Mesendoderm (in vitro differentiated cells): ENCODE data around the gene KCNK10.

Source experiments
- DNase-seq: peaks from one replicate; pipeline ENCODE4 v3.0.0; 2013
- H2AK5ac ChIP-seq: 2 replicates; pipeline ENCODE4 v1.6.1; 2013; ENCODE audit warnings: low read length, inconsistent platforms
- H2BK120ac ChIP-seq: 2 replicates; pipeline ENCODE4 v1.6.1; 2013; ENCODE audit warnings: low read depth, mild to moderate bottlenecking, low read length, moderate library complexity, mixed read lengths
- H2BK15ac ChIP-seq: replicated peaks from 2 replicates; pipeline ENCODE4 v1.6.1; 2013; ENCODE audit warnings: low read depth, mild to moderate bottlenecking, moderate library complexity
- H2BK5ac ChIP-seq: 2 replicates; pipeline ENCODE4 v1.6.1; 2013; ENCODE audit warnings: low read length, inconsistent platforms
- H3K18ac ChIP-seq: 2 replicates; pipeline ENCODE4 v1.6.1; 2013; ENCODE audit warnings: mild to moderate bottlenecking, low read length, mixed read lengths
- H3K23ac ChIP-seq: one replicate; pipeline ENCODE4 v1.6.1; 2013; ENCODE audit warnings: low read length
- H3K27ac ChIP-seq: 2 replicates; pipeline ENCODE4 v1.5.1; 2013; ENCODE audit warnings: low read depth, mild to moderate bottlenecking, inconsistent platforms, low read length, moderate library complexity
- H3K27me3 ChIP-seq: 2 replicates; pipeline ENCODE4 v1.6.1; 2013; ENCODE audit warnings: low read length, control low read depth, mild to moderate bottlenecking, inconsistent platforms; ENCODE audit not compliant: insufficient read depth, poor library complexity
- H3K36me3 ChIP-seq: 2 replicates; pipeline ENCODE4 v1.6.1; 2013; ENCODE audit warnings: low read length, inconsistent platforms; ENCODE audit not compliant: control insufficient read depth, insufficient read depth
- H3K4ac ChIP-seq: one replicate; pipeline ENCODE4 v1.6.1; 2013; ENCODE audit warnings: low read depth, mild to moderate bottlenecking, low read length, moderate library complexity
- H3K4me1 ChIP-seq: 2 replicates; pipeline ENCODE4 v1.6.1; 2013; ENCODE audit warnings: low read depth, low read length, inconsistent platforms; ENCODE audit not compliant: control insufficient read depth
- H3K4me2 ChIP-seq: 2 replicates; pipeline ENCODE4 v1.6.1; 2013; ENCODE audit warnings: low read length
- H3K4me3 ChIP-seq: 2 replicates; pipeline ENCODE4 v1.5.1; 2013; ENCODE audit warnings: mild to moderate bottlenecking, low read length
- H3K56ac ChIP-seq: one replicate; pipeline ENCODE4 v1.6.1; 2013; ENCODE audit warnings: low read length
- H3K79me1 ChIP-seq: 2 replicates; pipeline ENCODE4 v1.6.1; 2013; ENCODE audit warnings: low read length, inconsistent platforms
- H3K79me2 ChIP-seq: 2 replicates; pipeline ENCODE4 v1.6.1; 2013; ENCODE audit warnings: mild to moderate bottlenecking, low read length; ENCODE audit not compliant: control insufficient read depth, insufficient read depth
- H3K9ac ChIP-seq: 2 replicates; pipeline ENCODE4 v1.6.1; 2013; ENCODE audit warnings: low read length, inconsistent platforms
- H4K5ac ChIP-seq: one replicate; pipeline ENCODE4 v1.6.1; 2013; ENCODE audit warnings: low read length
- H4K8ac ChIP-seq: one replicate; pipeline ENCODE4 v1.6.1; 2013; ENCODE audit warnings: low read depth, mild to moderate bottlenecking, control low read depth, low read length, moderate library complexity
- WGBS: extraction: QIAGEN DNeasy Blood & Tissue Kit; methylation state at CpG from one replicate; pipeline ENCODE4 v1.1.7; 2013; ENCODE audit warnings: low lambda C conversion rate, missing lambda C conversion rate; ENCODE audit not compliant: insufficient coverage; ENCODE audit errors: extremely low coverage; 5-methylcytosine and 5-hydroxymethylcytosine counted together

Gene KCNK10

DNA sequence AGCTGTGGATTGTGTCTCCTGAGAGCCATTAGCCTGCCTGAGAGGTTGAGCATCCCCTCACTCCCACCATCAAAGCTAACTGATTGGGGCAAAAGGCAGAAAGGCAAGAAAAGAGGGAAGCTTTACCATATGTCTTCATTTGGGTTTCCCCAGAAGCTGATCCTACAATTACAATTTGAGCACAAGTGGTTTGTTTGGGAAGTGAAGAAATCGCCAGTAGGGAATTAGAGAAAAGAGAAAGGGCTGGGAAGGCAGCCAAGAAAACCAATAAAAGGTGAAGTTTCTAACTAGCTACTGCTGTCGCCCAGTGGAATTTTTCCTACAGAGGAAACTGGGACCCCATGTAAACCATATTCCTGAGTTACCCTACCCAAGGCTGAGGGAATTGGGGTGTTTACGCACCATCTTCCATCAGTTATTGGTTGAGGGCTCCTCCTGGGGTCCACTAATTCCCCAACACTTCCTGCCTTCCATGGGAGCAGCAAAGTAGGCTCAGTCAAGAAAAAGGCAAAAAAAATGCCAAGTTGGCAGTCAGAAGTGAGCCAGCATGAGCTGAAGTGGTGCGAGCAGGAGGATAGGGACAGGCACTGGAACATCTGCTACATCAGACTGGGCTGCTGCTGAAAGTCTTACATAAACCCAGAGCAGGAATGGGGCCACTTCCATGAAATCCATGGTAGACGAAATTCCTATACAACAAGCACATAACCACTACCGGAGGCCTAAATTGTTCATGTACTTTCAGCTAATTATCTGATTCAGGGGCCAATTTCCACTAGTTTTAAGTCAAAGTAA lies 17.3 kb downstream of the KCNK10 start:
- H3K4me2 ChIP-seq: no peak overlapping the region
- no peaks in the 10 kb centered on the region for H3K79me1 ChIP-seq
- H3K27ac ChIP-seq: no peak overlapping the region
- no peak overlapping the region for H2BK120ac ChIP-seq
- H3K9ac ChIP-seq: no peak overlapping the region
- H3K36me3 ChIP-seq: no peaks in the 10 kb centered on the region
- no peak overlapping the region for H4K5ac ChIP-seq
- H2BK5ac ChIP-seq: no peak overlapping the region
- no peak overlapping the region for H3K18ac ChIP-seq
- H3K4me3 ChIP-seq: no peak overlapping the region
- no peaks in the 10 kb centered on the region for H3K79me2 ChIP-seq
- H3K27me3 ChIP-seq: no peaks in the 10 kb centered on the region
- no peak overlapping the region for H2AK5ac ChIP-seq
- no peaks in the 10 kb centered on the region for H3K4me1 ChIP-seq
- no peak overlapping the region for H3K56ac ChIP-seq
- no peak overlapping the region for H4K8ac ChIP-seq
- DNase-seq: no peak
- no CpG with 5 or more reads among the region's 6 CpGs for WGBS
- H3K23ac ChIP-seq: no peak overlapping the region
- H3K4ac ChIP-seq: no peak overlapping the region
- no peak overlapping the region for H2BK15ac ChIP-seq

GRCh38 chr14:88303041-88303440 lies 20.0 kb downstream of the KCNK10 start:
- H3K23ac ChIP-seq: no peak overlapping the region
- no peak overlapping the region for H3K56ac ChIP-seq
- H3K4ac ChIP-seq: no peak overlapping the region
- no peaks in the 10 kb centered on the region for H3K79me1 ChIP-seq
- H3K18ac ChIP-seq: no peak overlapping the region
- no peaks in the 10 kb centered on the region for H3K4me1 ChIP-seq
- no peak overlapping the region for H2BK120ac ChIP-seq
- WGBS: no CpG with 5 or more reads among the region's 3 CpGs
- no peak overlapping the region for H3K4me2 ChIP-seq
- no peak overlapping the region for H2BK5ac ChIP-seq
- H3K4me3 ChIP-seq: no peak overlapping the region
- DNase-seq: no peak
- H2AK5ac ChIP-seq: no peak overlapping the region
- H3K9ac ChIP-seq: no peak overlapping the region
- no peak overlapping the region for H3K27ac ChIP-seq
- no peaks in the 10 kb centered on the region for H3K79me2 ChIP-seq
- no peak overlapping the region for H4K5ac ChIP-seq
- no peaks in the 10 kb centered on the region for H3K27me3 ChIP-seq
- no peak overlapping the region for H2BK15ac ChIP-seq
- H3K36me3 ChIP-seq: no peaks in the 10 kb centered on the region
- H4K8ac ChIP-seq: no peak overlapping the region

DNA sequence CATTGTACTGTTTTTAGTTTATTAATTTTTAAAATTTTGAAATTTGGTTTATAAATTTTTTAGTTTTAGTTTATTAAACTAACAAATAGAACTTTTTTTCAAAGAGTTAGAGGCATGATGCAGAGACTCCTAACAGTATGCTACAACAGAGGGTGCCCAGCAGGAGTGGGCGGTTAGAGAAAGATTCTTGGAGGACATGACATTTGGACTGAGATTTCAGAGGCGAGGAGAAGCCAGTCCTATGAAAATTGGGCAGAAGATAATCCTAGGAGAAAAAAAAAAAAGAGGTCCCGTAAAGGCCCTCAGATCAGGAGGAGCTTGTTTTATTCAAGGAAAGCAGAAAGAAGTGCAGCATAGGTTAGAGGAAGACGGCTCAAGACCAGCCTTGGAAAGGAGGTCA lies 21.7 kb downstream of the KCNK10 start:
- H3K9ac ChIP-seq: no peak overlapping the region
- no peak overlapping the region for H3K27ac ChIP-seq
- H2BK15ac ChIP-seq: no peak overlapping the region
- no peak overlapping the region for H2BK120ac ChIP-seq
- DNase-seq: no peak
- H4K8ac ChIP-seq: no peak overlapping the region
- no peak overlapping the region for H3K4ac ChIP-seq
- H3K56ac ChIP-seq: no peak overlapping the region
- H2BK5ac ChIP-seq: no peak overlapping the region
- no peaks in the 10 kb centered on the region for H3K79me1 ChIP-seq
- H3K4me1 ChIP-seq: no peaks in the 10 kb centered on the region
- H3K27me3 ChIP-seq: no peaks in the 10 kb centered on the region
- no peaks in the 10 kb centered on the region for H3K79me2 ChIP-seq
- H3K4me3 ChIP-seq: no peak overlapping the region
- no peak overlapping the region for H2AK5ac ChIP-seq
- no peak overlapping the region for H3K4me2 ChIP-seq
- WGBS: no CpG with 5 or more reads among the region's 4 CpGs
- H3K18ac ChIP-seq: no peak overlapping the region
- no peak overlapping the region for H3K23ac ChIP-seq
- H3K36me3 ChIP-seq: no peaks in the 10 kb centered on the region
- H4K5ac ChIP-seq: no peak overlapping the region

DNA sequence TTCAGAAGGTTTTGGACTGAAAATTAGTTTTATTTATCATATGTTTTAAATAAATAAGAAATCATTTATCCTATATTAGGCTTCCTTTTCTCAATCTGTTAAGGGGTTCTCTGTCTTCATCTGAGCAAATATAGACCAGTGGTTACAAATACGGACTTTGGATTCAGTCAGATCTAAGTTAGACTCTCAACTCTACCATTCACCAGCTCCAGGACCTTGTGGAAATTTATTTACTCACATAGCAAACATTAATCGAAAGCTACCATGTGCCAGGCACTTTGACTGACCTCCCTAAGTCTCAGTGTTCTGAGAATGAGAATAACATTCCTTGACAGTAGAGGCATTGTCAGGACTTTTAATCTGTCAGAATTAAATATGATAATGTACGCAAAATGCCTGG lies 22.3 kb downstream of the KCNK10 start:
- Histone ChIP-seq H3K56ac (no peak overlapping the region), H3K4me3 (no peak overlapping the region), H3K79me1 (no peaks in the 10 kb centered on the region), H3K79me2 (no peaks in the 10 kb centered on the region), H2BK5ac (no peak overlapping the region), H3K27me3 (no peaks in the 10 kb centered on the region), H3K23ac (no peak overlapping the region), H4K8ac (no peak overlapping the region), H3K18ac (no peak overlapping the region), H3K36me3 (no peaks in the 10 kb centered on the region), H2BK120ac (no peak overlapping the region), H3K4ac (no peak overlapping the region), H3K9ac (no peak overlapping the region), H3K4me1 (no peaks in the 10 kb centered on the region), H3K27ac (no peak overlapping the region), H4K5ac (no peak overlapping the region), H3K4me2 (no peak overlapping the region), H2BK15ac (no peak overlapping the region), H2AK5ac (no peak overlapping the region)
- no peak for DNase-seq
- WGBS: no CpG with 5 or more reads among the region's 3 CpGs

GRCh38 chr14:88299865-88300530 lies 23.1 kb downstream of the KCNK10 start:
- no peak overlapping the region for H3K18ac ChIP-seq
- H3K4ac ChIP-seq: no peak overlapping the region
- H3K23ac ChIP-seq: no peak overlapping the region
- no peaks in the 10 kb centered on the region for H3K79me1 ChIP-seq
- H3K27me3 ChIP-seq: no peaks in the 10 kb centered on the region
- no peak overlapping the region for H2BK15ac ChIP-seq
- H3K79me2 ChIP-seq: no peaks in the 10 kb centered on the region
- no peak overlapping the region for H2BK5ac ChIP-seq
- H3K4me1 ChIP-seq: no peaks in the 10 kb centered on the region
- no peak for DNase-seq
- H3K9ac ChIP-seq: no peak overlapping the region
- no peak overlapping the region for H4K5ac ChIP-seq
- no peak overlapping the region for H3K27ac ChIP-seq
- no peak overlapping the region for H3K4me3 ChIP-seq
- H2BK120ac ChIP-seq: no peak overlapping the region
- 100% methylated on average over 2 of the region's 6 CpGs for WGBS
- no peak overlapping the region for H4K8ac ChIP-seq
- H3K36me3 ChIP-seq: no peaks in the 10 kb centered on the region
- H3K4me2 ChIP-seq: no peak overlapping the region
- no peak overlapping the region for H2AK5ac ChIP-seq
- H3K56ac ChIP-seq: no peak overlapping the region
